Erythroblast (primary cell): ENCODE data around the gene EDIL3.

Experiments used
- GATA1 ChIP-seq: IDR thresholded peaks from 2 replicates; pipeline ENCODE4 v1.6.1; 2011; ENCODE audit warnings: low read depth, mild to moderate bottlenecking, control low read depth, low read length, moderate library complexity
- POLR2A ChIP-seq: IDR thresholded peaks from 2 replicates; pipeline ENCODE4 v1.6.1; 2011; ENCODE audit warnings: mild to moderate bottlenecking, low read length

GRCh38 chr5:84149094-84149493 is 235.6 kb downstream of the EDIL3 start:
- TF ChIP-seq POLR2A (no peak), GATA1 (no peak)
